Liver (tissue), 3 donors: ENCODE measurements around the gene NMRAL1.

Source experiments
- CTCF ChIP-seq: fragments of 150-350 bp; IDR thresholded peaks from 2 replicates; pipeline ENCODE4 v1.5.1; 2017; ENCODE audit warnings: improper control_type of control experiment, low read depth, low read length; ENCODE audit not compliant: missing input control
- EGR1 ChIP-seq, 2 donors: IDR thresholded peaks; 2 replicates each; pipeline ENCODE4 v1.6.1; 2016 to 2018; ENCODE audit warnings: antibody characterized with exemption in 2 of 2, low read depth in 2 of 2
- FOXA2 ChIP-seq: IDR thresholded peaks from 2 replicates; pipeline ENCODE4 v1.6.1; 2016; ENCODE audit warnings: antibody characterized with exemption
- JUND ChIP-seq, 2 donors: IDR thresholded peaks; 2 replicates each; pipeline ENCODE4 v1.6.1; 2016; ENCODE audit warnings: antibody characterized with exemption in 2 of 2
- MAX ChIP-seq: IDR thresholded peaks from 2 replicates; pipeline ENCODE4 v1.6.1; 2016; ENCODE audit warnings: antibody characterized with exemption
- RAD21 ChIP-seq, 2 donors: IDR thresholded peaks; 2 replicates each; pipeline ENCODE4 v1.6.1; 2016; ENCODE audit warnings: antibody characterized with exemption in 2 of 2, mild to moderate bottlenecking in 2 of 2
- REST ChIP-seq: IDR thresholded peaks from 2 replicates; pipeline ENCODE4 v1.6.1; 2016; ENCODE audit warnings: antibody characterized with exemption, mild to moderate bottlenecking
- SP1 ChIP-seq: IDR thresholded peaks from 2 replicates; pipeline ENCODE4 v1.6.1; 2018; ENCODE audit warnings: antibody characterized with exemption, mild to moderate bottlenecking
- TAF1 ChIP-seq: conservative IDR thresholded peaks from 2 replicates; pipeline ENCODE4 v1.6.1; 2016; ENCODE audit warnings: antibody characterized with exemption, mild to moderate bottlenecking
- YY1 ChIP-seq: IDR thresholded peaks from 2 replicates; pipeline ENCODE4 v1.6.1; 2016; ENCODE audit warnings: antibody characterized with exemption, mild to moderate bottlenecking
- ZBTB33 ChIP-seq: IDR thresholded peaks from 2 replicates; pipeline ENCODE4 v1.6.1; 2016; ENCODE audit warnings: antibody characterized with exemption
- donor health status: healthy.
- donor health status: healthy.

- TF ChIP-seq CTCF, result no peak
- TF ChIP-seq RAD21 (IDR thresholded peaks at IDR 0.05), result no peak
- no peak for TF ChIP-seq ZBTB33
- no peak for TF ChIP-seq JUND (IDR thresholded peaks at IDR 0.05)
- TF ChIP-seq MAX, result no peak
- no peak for TF ChIP-seq REST
- TF ChIP-seq TAF1, result no peak
- TF ChIP-seq SP1, result peak; percentile 31
- no peak for TF ChIP-seq FOXA2
- no peak for TF ChIP-seq YY1
- TF ChIP-seq EGR1 (IDR thresholded peaks at IDR 0.05; ENCODE audit: low read depth in 2 of 2), result no peak
Observed at GRCh38 chr16:4426021-4426684, 48.3 kb downstream of the NMRAL1 start.
